Measurements from ENCODE around the gene CSPG5.
A peak's percentile ranks its signal among the peaks of the same experiment; 100 is the strongest.

The CSPG5 gene, protein sequence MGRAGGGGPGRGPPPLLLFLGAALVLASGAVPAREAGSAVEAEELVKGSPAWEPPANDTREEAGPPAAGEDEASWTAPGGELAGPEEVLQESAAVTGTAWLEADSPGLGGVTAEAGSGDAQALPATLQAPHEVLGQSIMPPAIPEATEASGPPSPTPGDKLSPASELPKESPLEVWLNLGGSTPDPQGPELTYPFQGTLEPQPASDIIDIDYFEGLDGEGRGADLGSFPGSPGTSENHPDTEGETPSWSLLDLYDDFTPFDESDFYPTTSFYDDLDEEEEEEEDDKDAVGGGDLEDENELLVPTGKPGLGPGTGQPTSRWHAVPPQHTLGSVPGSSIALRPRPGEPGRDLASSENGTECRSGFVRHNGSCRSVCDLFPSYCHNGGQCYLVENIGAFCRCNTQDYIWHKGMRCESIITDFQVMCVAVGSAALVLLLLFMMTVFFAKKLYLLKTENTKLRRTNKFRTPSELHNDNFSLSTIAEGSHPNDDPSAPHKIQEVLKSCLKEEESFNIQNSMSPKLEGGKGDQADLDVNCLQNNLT

DNA sequence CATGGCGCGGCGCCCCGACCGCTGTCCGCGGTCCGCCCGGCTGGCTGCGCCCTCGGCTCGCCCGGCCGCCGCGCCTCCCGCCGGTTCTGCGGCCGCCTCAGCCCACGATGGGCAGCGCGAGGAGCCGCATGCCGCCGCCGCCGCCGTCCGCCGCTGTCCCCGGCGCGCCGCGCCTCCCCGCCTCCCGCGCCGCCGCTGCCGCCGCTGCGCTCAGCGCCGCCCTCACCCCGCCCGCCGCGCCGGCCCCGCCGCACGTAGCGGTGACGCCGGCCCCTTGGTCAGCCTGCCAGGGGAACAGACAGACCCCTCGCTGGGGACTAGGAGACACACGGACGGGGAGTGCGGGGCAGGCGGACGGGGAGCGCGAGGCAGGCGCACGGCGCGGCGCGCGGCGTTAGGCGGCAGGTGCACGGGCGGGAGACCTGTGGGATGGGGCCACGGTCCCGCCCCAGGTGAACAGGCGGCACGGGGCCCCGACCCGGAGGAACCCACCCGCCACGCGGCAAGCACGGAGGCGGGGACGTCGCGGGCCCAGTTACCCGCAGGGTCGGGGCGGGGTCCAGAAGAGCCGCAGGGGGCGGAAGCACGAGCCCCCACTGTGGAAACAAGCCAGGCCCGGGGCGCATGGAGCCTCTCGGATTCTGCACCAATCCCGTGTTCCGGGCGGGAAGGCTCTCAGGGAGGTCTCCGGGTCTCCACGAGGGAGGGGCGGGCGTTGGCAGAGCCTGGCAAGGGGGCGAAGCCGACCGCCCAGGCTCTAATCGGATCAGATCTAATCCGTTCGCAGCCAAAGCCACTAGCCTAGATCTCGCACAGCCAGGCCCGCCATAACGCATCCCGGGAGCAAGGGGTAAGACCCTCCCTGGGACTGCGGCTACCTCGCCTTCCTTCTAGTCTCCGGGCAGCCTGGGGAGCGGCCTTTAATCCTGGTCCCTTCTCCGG, at the start of gene CSPG5:
CSPG5 (minus strand) TSS at position 175 of the 942 bp plus-strand sequence; CDS start at position 3, 172 bp downstream.
- FAIRE-seq = no peak
- no peak for DNase-seq (ENCODE audit: low spot score)

DNA sequence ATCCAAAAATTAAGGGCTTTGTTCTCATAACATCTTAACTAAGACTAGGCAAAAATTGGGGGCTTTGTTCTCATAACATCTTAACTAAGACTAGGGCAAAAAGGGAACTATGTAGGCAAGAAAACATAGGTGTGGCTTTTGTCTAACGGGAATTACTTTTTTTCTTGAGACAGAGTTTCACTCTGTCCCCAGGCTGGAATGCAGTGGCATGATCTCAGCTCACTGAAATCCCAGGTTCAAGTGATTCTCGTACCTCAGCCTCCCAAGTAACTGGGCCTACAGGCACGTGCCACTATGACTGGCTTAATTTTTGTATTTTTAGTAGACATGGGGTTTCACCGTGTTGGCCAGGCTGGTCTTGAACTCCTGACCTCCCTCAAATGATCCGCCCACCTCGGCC, 49.8 kb upstream of the CSPG5 start:
- no peak for FAIRE-seq
- DNase-seq (ENCODE audit: low spot score) = no peak

DNA sequence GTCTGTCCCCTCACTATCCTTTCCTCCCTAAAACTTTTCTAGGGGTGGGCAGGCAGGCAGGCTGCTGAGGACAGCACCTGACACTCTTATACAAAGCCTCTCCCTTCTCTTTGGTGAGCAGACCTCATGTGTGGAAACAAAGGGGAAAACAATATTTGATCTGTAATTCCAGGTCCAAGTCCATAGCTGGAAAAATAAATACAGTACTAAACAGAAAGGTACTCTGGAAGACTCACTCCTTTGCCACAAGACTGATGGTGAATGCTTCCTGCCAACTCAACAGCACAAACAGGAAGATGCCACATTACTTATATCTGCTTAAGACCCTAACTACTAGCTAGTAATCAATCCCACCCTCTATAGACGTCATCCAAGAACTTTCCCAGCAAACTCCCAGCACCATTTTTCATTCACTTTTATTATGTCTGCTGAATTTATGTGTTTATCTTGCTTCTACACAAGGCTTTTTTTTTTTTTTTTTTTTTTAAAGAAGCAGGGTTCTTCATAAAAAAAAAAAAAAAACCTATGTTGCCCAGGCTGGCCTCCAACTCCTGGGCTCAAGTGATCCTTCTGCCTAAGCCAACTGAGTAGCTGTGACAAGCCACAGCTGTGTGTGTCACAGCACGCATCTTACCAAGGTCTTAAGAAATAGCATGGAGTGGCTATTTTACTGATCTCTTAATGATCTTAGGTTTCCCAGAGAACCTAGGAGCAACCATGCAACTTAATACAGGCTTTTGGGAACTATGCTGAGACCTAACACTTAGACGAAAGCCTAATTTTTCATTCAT, 44.2 kb upstream of the CSPG5 start:
- no peak for FAIRE-seq
- DNase-seq (ENCODE audit: low spot score) = no peak

DNA sequence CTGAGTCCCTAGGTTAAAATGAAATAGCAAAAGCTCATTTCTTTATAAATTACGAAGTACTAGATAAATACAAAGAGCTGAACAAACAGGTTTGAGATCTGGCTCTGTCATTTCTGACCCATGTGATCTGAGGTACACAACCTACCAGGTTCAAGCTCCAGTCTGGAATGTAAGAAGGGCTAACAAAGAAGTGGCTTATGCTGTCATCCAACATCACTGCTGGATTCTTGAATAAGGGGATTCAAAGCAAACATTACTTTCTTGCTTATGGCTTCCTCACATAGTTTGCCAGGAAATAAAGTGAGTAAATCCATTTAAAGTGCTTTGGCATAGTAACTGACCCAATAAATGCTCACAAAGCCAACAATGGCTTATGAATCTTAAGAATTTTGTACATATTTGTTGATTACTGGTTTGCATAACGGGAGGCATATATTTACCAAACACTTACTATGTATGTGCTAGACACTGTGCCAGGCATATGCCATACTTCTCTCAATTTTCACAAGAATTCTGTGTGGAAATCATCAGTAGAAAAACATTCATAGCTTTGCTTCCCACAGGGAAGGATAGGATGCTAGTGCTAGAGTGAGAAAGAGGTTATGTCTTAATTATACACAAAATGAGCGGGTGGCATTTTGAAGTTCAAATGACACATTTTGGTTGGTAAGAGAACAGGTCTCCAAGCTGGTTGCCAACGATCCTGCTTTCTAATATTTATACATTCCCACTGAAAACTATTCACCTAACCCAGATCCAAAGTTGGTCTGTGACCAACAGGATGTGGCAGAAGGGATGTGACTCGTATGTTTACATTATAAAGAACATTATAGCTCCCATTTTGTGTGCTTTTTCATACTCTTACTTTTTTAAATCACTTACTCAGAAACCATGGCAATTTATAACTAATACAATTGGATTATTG, 38.7 kb upstream of the CSPG5 start:
- DNase-seq (ENCODE audit: low spot score) (no peak), FAIRE-seq (no peak)

DNA sequence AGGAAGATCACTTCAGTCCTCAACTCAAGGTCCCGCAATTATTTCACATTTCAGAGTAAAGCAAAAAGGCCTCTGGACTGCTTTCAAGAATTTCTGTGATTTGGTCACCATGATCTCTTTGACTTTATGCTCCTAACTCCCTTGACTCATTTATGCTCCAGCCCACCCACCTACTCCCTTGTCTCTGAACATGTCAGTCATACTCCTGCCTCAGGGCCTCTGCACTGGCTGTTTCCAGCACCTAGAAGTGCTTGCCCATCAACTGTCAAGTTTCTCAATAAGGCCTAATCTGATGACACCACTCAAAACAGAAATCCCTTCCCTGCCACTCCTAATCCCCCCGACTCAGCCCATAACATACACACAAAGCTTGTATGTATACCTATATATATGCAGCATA, 36.1 kb upstream of the CSPG5 start:
- no peak for FAIRE-seq
- no peak for DNase-seq (ENCODE audit: low spot score)

DNA sequence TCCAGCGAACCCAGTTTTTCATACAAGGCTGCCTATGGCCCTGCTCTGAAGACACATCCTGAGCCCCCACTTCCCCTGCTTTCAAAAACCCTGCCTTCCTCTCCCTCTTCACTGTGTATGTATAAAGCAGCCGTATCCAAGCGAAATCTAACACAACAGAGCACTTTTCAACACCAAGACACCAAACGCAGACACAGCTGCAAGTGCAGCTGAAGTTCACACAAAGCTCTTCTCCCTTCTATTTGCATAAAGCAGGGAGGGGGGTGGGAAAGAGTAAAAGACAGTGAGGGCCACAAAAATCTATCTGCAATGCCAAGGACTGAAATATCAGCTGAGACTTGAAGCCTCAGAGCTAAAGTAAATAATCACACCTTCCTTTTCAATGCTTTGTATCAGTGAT, 35.1 kb upstream of the CSPG5 start:
- no peak for FAIRE-seq
- DNase-seq (ENCODE audit: low spot score) = no peak

DNA sequence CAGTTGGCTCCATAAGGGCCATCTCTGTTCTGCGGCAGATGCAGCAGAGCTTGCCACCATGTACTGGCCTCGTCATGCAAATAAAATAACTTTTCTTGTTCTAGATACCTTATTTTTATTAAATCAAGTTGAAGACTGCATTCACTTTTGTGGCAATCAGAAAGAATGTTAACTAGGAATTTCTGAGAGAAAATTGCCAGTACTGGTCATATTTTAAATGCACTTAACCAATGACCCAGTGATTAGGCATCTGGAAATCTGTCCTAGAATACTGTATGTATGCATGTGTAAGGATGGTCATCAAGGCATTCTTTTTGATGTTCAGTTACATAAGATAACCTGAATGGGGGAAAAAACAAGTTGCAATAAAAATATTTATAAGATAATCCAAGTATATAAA, 34.2 kb upstream of the CSPG5 start:
- no peak for FAIRE-seq

DNA sequence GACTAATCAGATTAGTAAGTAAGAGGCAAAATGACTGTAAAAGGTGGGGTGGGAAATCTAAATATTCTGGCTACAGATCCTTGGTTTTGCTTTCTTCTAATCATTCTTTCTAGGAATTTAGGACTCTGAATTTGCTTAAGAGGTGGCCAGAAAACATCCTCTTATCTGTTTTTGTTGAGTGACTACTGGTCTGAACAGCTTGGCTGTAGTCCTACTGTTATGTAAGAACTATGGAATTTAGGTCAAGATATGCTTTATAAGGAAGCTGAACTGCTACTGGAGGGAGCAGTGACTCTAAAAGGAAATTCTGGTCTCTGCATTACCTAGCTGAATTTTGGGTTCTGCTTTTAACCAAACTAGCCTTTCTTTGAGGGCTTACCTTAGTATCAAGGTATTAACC, 33.5 kb upstream of the CSPG5 start:
- FAIRE-seq (no peak), DNase-seq (ENCODE audit: low spot score) (peak; percentile 37)

More for the DNA sequence above, 34.2 kb upstream of the CSPG5 start:
- no peak for DNase-seq (ENCODE audit: low spot score)

DNA sequence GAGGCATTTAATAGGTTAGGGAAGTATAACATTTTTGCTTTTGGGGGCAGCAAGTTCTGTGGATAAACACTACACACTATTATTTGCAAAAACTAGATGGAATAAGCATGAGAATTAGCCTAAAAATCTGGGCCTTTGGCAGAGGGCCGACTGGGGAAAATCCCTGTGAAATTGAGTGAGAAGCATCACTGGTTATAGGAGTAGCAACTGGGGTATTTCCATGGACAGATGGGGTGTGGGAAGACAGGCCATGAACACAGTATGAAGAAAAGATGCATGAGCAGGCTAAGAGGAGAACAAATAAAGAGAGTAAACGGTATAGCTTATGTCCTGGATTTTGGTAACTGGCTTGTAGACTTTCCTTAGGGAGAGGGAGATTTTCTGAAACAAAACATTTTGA, 32.9 kb upstream of the CSPG5 start:
- FAIRE-seq = no peak
- no peak for DNase-seq (ENCODE audit: low spot score)

DNA sequence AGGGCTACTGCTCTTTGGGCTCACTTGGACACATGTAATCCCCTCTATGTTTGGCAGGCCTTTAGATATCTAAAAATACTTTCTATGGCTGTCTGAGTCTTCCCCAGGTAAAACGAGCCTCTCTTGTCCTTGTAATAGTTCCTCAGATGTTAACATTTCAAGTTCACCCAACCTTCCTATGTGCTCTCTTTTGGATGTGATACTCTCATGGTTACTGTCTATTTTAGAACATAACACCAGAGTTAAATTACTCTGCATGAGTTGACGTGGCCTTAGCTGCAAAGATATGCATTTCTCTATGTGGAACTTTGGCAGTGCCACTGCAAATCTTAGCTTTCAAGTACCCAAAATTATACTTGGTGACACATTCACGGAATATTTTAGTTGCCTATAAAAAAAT, 31.9 kb upstream of the CSPG5 start:
- FAIRE-seq (no peak), DNase-seq (ENCODE audit: low spot score) (no peak)

DNA sequence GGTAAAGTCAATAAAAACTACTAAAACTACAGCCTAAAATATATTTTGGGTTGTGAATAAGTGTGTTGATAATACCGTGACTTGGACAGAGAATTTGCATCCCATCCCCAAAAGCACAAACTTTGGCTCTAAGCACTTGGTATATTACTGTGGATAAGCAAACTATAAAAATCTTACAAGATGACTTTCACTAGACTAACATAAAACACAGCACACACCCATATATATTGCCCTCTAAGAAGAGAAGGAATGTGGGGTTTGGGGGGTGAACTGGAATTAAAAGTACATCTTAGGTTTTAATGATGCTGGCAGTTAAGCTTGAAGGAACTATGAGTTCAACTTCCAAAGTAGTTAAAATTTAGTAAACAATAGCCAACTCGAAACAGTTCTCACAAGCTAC, 28.7 kb upstream of the CSPG5 start:
- FAIRE-seq = no peak
- no peak for DNase-seq (ENCODE audit: low spot score)

DNA sequence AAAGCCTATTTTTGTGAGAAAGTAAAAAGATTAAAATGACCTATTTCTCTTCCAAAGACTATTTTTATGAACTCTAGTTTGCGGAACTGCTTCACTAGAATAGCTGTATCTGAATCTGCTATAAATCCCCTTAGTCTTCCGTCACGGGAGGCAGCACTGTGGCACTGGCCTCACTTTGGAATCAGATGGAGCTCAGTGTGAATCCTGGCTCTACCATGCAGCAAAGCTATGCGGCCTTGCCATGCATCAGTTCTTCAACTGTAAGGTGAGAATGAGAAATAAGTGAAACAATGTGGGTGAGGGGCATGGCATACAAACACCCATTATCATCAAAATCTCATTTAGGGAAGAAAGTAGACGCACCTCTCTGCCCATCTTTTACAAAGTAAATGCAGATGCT, 27.5 kb upstream of the CSPG5 start:
- no peak for DNase-seq (ENCODE audit: low spot score)
- FAIRE-seq = no peak

DNA sequence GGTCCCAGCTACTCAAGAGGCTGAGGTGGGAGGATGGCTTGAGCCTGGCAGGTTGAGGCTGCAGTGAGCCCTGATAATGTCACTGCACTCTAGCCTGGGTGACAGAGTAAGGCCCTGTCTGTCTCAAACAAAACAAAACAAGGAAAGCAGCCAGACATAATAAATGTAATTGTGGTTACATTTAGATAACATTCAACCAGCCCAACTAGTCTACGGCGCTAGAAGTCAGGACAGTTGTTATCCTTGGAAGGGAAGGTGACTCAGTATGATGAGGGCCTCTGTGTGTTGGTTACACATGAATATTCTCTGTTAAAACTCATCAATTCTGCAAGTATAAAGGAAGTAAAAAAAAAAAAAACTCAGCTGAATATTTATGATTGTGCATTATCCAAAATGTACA, 27.0 kb upstream of the CSPG5 start:
- FAIRE-seq = peak; percentile 59

DNA sequence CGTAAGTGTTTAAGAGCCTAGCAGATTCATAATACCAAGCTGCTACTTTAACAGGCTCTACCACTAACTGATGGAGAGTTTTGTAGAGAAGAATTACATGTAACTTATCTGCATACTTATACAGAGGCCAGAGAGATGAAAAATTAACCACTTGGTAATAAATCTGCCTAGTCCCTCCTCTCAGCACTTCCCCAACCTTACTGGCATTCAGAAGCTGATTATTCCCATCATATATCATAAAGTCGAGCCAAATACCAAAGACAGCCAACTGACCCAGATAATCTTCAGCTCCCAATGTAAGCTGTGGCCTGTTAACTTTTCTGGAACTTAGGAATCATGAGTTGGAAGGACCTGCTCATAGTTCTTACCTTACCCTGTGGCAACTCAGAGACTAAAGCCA, 25.5 kb upstream of the CSPG5 start:
- FAIRE-seq (no peak), DNase-seq (ENCODE audit: low spot score) (no peak)

More for the DNA sequence above, 27.0 kb upstream of the CSPG5 start:
- DNase-seq (ENCODE audit: low spot score) = peak; percentile 66

DNA sequence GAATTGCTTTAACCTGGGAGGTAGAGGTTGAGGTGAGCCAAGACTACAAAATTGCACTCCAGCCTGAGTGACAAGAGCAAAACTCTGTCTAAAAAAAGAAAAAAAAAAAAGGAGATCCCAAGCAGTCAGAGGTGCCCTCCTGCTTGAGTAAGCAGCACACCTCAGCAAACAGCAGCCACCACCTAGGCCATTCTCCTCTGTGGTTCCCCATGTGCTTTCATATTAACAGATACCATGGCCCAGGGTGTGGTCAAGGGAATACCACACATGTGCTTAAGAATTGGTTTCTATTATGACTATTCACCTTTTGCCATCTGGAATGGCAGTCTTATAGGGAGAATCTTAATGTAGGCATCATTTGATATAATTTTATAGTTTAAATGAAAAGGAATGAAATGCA, 24.7 kb upstream of the CSPG5 start:
- FAIRE-seq (no peak), DNase-seq (ENCODE audit: low spot score) (no peak)

DNA sequence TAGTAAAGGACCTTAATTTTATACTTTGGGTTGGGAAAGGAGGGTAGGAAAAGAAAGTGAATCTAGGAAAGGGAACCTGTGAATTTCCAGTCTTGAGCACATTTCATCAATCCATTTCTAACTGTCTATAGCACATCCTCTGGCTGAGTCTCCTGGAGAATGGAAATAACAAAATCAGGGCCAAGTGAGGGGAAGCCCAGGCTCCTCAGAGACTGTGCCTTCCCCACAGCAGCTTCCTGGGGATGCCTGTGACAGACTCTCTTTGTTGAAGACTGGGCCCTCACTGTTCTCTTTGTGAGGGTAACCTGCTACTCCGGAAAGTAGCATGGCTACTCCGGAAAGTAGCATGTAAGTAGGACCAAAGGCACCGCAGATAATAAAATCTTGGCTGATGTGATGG, 22.6 kb upstream of the CSPG5 start:
- no peak for FAIRE-seq
- DNase-seq (ENCODE audit: low spot score) = no peak

DNA sequence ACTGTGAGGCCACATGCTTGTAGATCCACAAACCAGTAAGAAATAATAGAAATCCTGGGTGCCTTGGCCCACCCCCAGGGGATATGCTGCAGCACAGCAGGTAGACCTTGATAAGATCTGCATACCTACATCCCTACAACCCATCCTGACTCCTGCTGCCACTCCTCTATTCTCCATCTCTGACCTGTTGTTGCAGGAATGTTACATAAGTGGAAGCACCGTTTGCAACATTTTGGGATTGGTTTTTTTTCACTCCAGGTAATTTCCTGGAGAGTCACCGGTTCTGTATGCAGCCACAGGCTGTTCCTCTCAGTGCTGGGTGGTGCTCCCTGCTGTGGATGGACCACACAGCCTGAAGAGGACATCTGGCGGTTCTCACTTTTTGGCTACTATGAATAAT, 16.1 kb upstream of the CSPG5 start:
- no peak for FAIRE-seq

DNA sequence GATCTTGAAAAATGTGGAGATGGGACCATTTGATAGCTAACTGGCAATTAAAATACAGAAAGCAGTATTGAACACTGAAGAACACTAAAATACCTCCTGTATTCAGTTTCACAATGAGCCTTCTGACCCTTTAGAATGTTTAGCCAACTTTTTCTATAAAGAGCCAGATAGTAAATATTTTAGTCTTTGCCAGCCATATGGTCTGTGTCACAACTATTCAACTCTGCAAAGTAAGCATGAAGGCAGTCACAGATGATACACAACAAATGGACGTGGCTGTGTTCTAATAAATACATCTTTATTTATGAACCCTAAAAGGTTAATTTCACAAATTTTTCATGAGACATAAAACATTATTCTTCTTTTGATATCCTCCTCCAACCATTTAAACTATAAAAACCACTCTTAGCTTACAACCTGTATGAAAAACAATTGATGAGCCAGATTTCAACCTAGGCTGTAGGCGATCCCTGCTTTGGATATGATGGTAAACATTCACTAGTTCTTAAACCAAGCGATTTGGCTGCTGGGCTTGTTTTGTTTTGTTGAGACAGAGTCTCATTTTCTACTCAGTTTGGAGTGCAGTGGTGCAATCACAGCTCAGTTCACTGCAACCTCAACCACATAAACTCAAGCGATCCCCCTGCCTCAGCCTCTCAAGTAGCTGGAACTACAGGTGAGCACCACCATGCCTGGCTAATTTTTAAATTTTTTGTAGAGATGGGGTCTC, 13.6 kb upstream of the CSPG5 start:
- no peak for FAIRE-seq

More for the DNA sequence above, 16.1 kb upstream of the CSPG5 start:
- DNase-seq (ENCODE audit: low spot score) = no peak

DNA sequence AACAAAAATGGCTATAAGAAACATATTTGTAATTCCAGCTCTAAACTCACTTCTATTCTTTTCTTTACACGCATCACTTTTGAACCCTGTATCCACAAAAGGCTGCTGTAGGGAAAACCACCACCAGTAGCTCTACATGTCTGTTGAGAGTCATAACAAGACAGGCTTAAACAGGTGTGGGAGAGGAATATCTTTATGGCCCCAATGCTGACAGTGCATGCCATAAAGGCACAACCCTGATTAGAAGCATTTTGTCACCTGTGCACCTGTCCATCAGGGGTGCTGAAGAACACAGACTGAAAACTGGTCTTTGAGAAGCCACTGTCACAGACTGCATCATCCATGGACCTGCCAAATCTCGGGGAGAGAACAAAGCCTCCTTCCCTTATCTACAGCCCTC, 11.6 kb upstream of the CSPG5 start:
- FAIRE-seq (no peak), DNase-seq (ENCODE audit: low spot score) (no peak)

More for the DNA sequence above, 13.6 kb upstream of the CSPG5 start:
- no peak for DNase-seq (ENCODE audit: low spot score)

DNA sequence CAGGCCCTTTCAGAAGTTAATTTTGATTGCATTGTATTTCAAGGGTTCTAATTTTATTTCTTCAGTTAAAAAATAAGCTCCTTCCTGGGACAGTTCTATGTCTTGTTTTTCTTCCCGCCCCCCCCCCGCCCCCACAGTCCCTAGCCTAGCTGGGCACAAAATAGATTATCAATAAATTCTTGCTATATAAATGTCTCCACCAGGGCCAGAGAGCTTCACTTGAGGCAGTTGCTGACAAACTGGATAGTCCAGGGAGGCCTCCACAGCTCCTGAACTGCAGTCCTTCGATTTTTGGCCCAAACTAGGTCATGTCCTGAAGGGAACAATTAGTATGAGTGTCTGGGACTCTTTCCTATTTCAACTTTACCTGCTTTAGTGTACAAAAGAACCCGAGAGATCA, 9.9 kb upstream of the CSPG5 start:
- DNase-seq (ENCODE audit: low spot score) (no peak), FAIRE-seq (no peak)

Measured in RCC 7860 (cell line).